GM19467 (cell line): ENCODE results near the gene SIDT2.
A peak's percentile ranks its signal among the peaks of the same experiment; 100 is the strongest.
"Not testable (repeated sequence)": the region's sequence is repeated elsewhere in the genome, so short reads cannot be mapped to it uniquely, and the experiment has no call there.

Experiments
- ATAC-seq: cut with Tn5 transposase; IDR thresholded peaks from one replicate; pipeline ENCODE4 v1.9.1; 2021; ENCODE audit warnings: mild to moderate bottlenecking, moderate library complexity; ENCODE audit not compliant: unreplicated experiment

SIDT2 gene

GRCh38 chr11:117178210-117179034 is at the start of gene SIDT2:
Gene SIDT2, plus strand, starts transcription at chr11:117178743. Its CDS starts 521 bp downstream, at chr11:117179264.
- ATAC-seq, result peak; percentile 89

- ATAC-seq, result not testable (repeated sequence)
These were observed 48.1 kb upstream of the SIDT2 start for GRCh38 chr11:117130396-117130795.

GRCh38 chr11:117130879-117131278 is 47.7 kb upstream of the SIDT2 start:
- ATAC-seq, result no peak

- ATAC-seq, result no peak
These were observed 44.1 kb upstream of the SIDT2 start for GRCh38 chr11:117134431-117134830.

GRCh38 chr11:117134979-117135378 is 43.6 kb upstream of the SIDT2 start:
- ATAC-seq, result not testable (repeated sequence)

- not testable (repeated sequence) for ATAC-seq
These were observed 41.1 kb upstream of the SIDT2 start for GRCh38 chr11:117137223-117138086.

GRCh38 chr11:117143390-117143789 is 35.2 kb upstream of the SIDT2 start:
- ATAC-seq, result peak; percentile 15

GRCh38 chr11:117143871-117144476 is 34.6 kb upstream of the SIDT2 start, which contains the start of gene PAFAH1B2:
Gene PAFAH1B2, plus strand, starts transcription at chr11:117144287. Its CDS starts 8,161 bp downstream, at chr11:117152448.
- ATAC-seq, result peak; percentile 93

GRCh38 chr11:117144477-117145392 is 33.8 kb upstream of the SIDT2 start:
- ATAC-seq, result peak; percentile 45

GRCh38 chr11:117145393-117145761 is 33.2 kb upstream of the SIDT2 start:
- no peak for ATAC-seq

- no peak for ATAC-seq
These were observed 32.0 kb upstream of the SIDT2 start for GRCh38 chr11:117146521-117146920.

- ATAC-seq, result no peak
These were observed 26.5 kb upstream of the SIDT2 start for GRCh38 chr11:117152066-117152465.

GRCh38 chr11:117154468-117154867 is 24.1 kb upstream of the SIDT2 start:
- ATAC-seq, result no peak

GRCh38 chr11:117157507-117157906 is 21.0 kb upstream of the SIDT2 start:
- ATAC-seq, result no peak

GRCh38 chr11:117159892-117160291 is 18.7 kb upstream of the SIDT2 start:
- no peak for ATAC-seq

GRCh38 chr11:117160826-117161225 is 17.7 kb upstream of the SIDT2 start:
- ATAC-seq, result no peak

GRCh38 chr11:117166491-117166890 is 12.1 kb upstream of the SIDT2 start:
- ATAC-seq, result no peak

GRCh38 chr11:117169736-117170135 is 8.8 kb upstream of the SIDT2 start:
- no peak for ATAC-seq

GRCh38 chr11:117170210-117170609 is 8.3 kb upstream of the SIDT2 start:
- ATAC-seq, result no peak

- no peak for ATAC-seq
These were observed 7.5 kb upstream of the SIDT2 start for GRCh38 chr11:117171007-117171403.
